GM12865 (cell line): ENCODE results near the gene RELN.

Experiments used
- DNase-seq: peaks from one replicate; pipeline ENCODE4 v3.0.0; 2010; ENCODE audit warnings: low read depth
- H3K4me3 ChIP-seq: 2 replicates; pipeline ENCODE4 v1.5.1; 2011; ENCODE audit warnings: mild to moderate bottlenecking, low read depth, low read length, control low read depth
- CTCF ChIP-seq: IDR thresholded peaks from 2 replicates; pipeline ENCODE4 v1.5.1; 2011; ENCODE audit warnings: low read length, control low read depth, low read depth, inconsistent platforms; ENCODE audit not compliant: insufficient read depth; ENCODE audit errors: missing control alignments

RELN gene

GRCh38 chr7:103936558-103936957 is 52.9 kb downstream of the RELN start:
- no peak for TF ChIP-seq CTCF
- no peak overlapping the region for H3K4me3 ChIP-seq
- DNase-seq, result no peak

DNA sequence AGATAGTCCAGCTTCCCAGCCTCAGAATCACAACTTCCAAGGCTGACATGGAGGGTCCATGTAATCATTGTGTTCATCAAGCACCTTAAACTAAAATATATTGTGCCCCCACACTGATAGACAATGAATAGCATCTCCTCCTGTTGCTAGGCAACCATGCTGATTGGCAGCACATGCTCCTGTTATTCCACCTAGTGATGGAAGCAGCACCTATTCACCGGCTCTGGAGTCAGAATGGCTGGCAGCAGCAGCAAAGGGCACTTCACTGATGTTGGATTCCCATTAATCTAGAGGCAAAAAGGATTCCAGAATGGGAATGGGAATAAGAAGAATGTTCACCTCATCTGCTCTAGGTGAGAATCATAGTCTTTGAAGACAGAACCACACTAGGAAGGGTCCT is 55.0 kb downstream of the RELN start:
- no peak overlapping the region for H3K4me3 ChIP-seq
- no peak for TF ChIP-seq CTCF
- no peak for DNase-seq

- no peak for TF ChIP-seq CTCF
These were observed 57.1 kb downstream of the RELN start for GRCh38 chr7:103932389-103932788.

DNA sequence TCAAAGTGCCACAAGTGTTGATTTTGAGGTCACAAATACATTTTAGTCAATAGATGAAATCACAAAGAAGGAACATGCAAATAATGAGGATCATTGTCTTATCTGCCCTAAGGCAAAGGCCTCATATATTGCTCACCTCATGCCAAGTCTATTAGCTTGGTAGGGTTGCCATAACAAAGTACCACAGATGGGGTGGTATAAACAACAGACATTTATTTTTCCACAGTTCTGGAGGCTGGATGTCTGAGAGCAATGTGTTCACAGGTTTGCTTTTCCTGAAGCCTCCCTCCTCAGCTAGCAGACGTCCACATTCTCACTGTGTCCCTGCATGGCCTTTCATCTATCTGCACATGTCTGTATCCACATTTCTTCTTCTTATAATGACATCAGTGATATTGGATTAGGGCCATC is 59.6 kb downstream of the RELN start:
- no peak for TF ChIP-seq CTCF
- no peak for DNase-seq
- no peak overlapping the region for H3K4me3 ChIP-seq

More at GRCh38 chr7:103932389-103932788, 57.1 kb downstream of the RELN start:
- H3K4me3 ChIP-seq, result no peak overlapping the region
- DNase-seq, result no peak

GRCh38 chr7:103928581-103928980 is 60.9 kb downstream of the RELN start:
- no peak for TF ChIP-seq CTCF
- H3K4me3 ChIP-seq, result no peak overlapping the region
- DNase-seq, result no peak

GRCh38 chr7:103924184-103924583 is 65.3 kb downstream of the RELN start:
- H3K4me3 ChIP-seq, result no peak overlapping the region
- no peak for DNase-seq
- no peak for TF ChIP-seq CTCF

DNA sequence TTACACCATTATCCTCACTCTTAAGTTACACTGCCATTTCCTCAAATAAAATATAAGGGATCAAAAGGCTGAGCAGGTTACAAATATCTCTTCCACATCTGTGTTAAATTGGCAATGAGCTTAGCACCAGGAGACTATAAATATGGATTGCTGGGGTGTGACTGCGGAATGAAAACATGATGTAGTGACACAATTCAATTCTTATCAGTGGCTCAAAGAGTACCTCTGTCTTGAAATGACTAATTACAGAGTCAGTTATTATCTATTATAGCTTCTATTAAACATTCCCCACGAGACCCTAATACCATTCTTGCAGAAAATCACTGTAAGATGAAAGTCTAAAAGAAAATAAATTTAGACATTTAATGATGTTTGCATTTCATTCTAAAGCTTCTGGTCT is 67.1 kb downstream of the RELN start:
- no peak overlapping the region for H3K4me3 ChIP-seq
- DNase-seq, result no peak
- TF ChIP-seq CTCF, result no peak
